Medulla oblongata (tissue), 1 donor: ENCODE data around the gene AUTS2.
"Not testable (repeated sequence)": the region's sequence is repeated elsewhere in the genome, so short reads cannot be mapped to it uniquely, and the experiment has no call there.

Experiments
- DNase-seq: peaks from one replicate; pipeline ENCODE4 v3.0.0-alpha.2; 2015; ENCODE audit errors: extremely low spot score

AUTS2 gene

GRCh38 chr7:70239918-70240317 is 641.6 kb downstream of the AUTS2 start:
- DNase-seq, result no peak

DNA sequence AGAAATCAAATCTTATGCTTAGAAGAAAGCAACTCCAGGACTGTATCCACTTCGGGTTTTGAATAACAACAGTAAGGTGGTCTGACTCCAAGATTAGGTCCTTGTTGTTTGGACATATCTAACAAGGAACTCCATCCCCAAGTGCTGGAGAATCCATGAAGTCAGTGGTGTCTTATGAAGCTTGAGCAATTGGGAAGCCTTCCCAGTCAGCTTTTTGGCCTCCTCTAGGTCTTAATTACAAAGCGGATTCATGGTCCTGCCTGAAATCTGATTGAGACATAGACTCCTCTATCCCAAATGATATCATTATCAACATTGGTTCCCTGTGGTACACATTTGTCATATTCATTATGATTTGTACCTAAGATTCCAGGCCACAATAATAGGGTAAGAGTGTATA is 642.6 kb downstream of the AUTS2 start:
- no peak for DNase-seq

DNA sequence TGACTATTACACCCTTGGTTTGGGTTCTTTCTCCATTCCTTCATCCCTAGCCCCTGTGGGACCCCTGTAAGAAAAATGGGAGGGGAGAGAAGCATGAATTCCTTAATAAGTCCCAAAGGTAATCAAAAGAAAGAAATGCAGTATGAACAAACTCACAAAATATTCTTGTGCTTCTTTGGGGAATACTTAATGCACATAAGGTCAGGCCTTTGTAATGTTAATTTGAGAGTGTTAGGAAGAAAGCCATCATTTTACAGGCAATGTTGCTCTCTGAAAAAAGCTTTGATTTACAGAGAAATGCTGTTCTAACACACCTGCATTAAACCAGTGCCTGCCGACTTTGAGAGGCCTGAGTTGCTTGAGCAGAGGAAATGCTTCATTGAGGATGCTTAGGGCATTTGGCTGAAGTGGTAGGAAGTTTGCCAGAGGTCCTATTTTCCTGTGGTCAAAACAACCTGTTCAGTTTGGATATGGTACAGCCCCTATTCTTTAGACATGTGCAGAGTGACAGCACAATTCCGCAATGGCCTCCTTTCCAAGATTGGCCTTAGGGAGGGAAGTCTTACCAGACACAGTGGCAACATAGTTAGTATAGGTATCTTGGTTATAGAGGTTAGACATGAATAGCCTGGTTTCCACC is 643.4 kb downstream of the AUTS2 start:
- DNase-seq, result no peak

DNA sequence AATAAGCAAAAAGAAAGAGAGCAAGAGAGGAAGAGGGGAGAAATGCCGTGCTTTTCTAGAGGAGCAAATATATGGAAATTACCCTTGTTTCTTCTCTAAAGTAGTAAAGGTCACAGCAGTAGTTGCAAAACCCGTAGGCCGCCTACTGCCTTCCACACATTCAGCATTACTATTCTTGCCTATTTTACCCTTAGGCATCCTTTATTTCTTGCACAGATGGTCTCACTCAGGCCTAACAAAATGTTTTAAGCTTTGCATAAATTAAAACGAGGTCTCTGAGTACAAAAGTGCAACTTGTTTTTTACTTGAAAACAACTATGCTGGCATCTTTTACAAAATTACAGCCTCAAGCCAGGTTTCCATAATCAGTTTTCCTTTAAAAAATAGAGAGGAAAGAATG is 644.6 kb downstream of the AUTS2 start:
- no peak for DNase-seq

- DNase-seq, result no peak
These were observed 645.2 kb downstream of the AUTS2 start for GRCh38 chr7:70243443-70243842.

GRCh38 chr7:70257921-70258320 is 659.6 kb downstream of the AUTS2 start:
- DNase-seq, result no peak

GRCh38 chr7:70259502-70259901 is 661.2 kb downstream of the AUTS2 start:
- DNase-seq, result peak; percentile 44

GRCh38 chr7:70263471-70264255 is 665.4 kb downstream of the AUTS2 start:
- no peak for DNase-seq

DNA sequence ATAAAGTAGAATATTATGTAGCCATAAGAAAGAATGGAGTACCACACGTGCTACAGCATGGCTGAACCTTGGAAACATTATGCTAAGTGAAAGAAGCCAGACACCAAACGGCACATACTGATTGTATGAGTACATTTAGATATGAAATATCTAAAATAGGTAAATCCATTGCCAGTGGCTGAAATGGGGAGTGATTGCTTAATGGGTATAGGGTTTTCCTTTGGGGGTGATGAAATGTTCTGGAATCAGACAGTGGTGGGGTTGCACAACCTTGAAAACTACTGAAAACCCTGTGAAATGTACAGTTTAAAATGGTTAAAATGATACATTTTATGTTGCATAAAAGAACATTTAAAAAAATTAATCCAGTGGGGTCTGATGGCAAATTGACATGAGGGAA is 667.9 kb downstream of the AUTS2 start:
- no peak for DNase-seq

GRCh38 chr7:70267381-70268120 is 669.3 kb downstream of the AUTS2 start:
- DNase-seq, result no peak

- DNase-seq, result no peak
These were observed 669.9 kb downstream of the AUTS2 start for GRCh38 chr7:70268179-70268578.

- DNase-seq, result no peak
These were observed 671.9 kb downstream of the AUTS2 start for GRCh38 chr7:70270149-70270548.

DNA sequence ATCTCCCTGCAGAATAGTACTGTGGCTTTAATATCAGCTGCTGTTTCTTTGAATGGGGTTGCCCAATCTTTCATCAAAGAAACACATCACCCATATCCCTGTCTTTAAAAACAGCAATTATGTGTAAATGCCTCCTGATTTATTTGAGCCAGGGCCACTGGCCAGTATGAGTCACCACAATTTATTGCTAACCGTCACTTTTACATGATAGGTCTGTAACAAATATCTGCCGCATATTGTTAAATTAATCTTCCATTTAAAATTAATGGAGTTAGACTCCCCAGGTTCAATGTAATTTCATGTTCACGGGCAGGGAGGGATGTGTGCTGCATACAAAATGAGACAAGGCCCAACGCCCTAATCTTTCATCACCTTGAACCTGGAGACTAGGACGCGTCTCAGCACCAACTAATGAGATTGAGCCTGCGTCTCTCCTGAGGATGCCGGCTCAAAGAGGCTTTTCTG is 673.4 kb downstream of the AUTS2 start:
- DNase-seq, result no peak

GRCh38 chr7:70275570-70275969 is 677.3 kb downstream of the AUTS2 start:
- not testable (repeated sequence) for DNase-seq

- DNase-seq, result no peak
These were observed 686.9 kb downstream of the AUTS2 start for GRCh38 chr7:70285187-70285586.

GRCh38 chr7:70285854-70286253 is 687.6 kb downstream of the AUTS2 start:
- no peak for DNase-seq

- no peak for DNase-seq
These were observed 690.6 kb downstream of the AUTS2 start for GRCh38 chr7:70288781-70289456.

- DNase-seq, result no peak
These were observed 694.4 kb downstream of the AUTS2 start for GRCh38 chr7:70292716-70293115.

GRCh38 chr7:70294211-70294911 is 696.1 kb downstream of the AUTS2 start:
- DNase-seq, result no peak

DNA sequence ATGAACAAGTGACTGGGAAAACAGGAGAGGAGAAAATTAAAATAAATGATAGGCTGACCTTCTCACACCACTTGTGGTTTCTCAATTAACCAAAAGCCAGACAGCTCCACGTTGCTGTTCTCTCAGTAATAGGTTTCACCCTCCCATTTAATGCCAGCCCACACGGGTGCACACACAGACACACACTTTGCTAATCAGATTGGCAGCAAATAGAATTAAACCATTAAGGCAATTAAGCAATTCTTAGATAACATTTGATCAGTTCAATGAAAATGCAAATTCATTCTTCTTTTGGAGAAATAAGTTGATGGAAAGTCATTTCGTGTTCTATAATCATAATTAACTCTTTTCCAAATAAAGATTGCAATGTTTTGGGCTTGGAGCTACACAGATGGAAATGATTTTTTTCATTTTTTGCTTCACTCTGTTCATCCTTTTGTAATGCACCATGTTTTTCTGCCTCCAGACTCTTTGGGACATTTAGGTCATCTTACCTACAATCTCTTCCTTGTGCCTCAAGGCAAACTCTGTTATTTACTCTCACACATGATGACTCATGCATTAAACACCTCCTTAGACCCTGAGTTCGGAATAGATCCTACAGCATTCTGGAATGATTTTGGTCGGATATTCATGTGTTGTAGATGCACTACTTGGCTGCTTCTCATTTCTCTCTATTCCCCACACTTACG is 700.7 kb downstream of the AUTS2 start:
- DNase-seq, result no peak

DNA sequence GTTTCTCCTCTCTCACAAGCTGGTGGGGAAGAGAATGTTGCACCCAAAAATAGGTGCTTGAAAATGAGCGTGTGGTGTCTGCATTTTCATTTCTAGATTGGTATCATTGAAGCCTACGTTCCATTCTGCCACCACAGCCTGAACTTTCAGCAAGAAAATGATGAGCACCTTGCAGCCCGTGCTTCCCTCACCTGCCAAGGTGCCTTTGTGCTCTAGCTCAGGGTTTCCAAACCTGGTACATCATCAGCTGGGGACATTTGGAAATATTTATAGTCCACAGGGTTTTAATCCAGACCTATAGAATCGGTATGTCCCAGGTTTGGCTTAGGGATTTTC is 701.2 kb downstream of the AUTS2 start:
- no peak for DNase-seq
